ENCODE measurements around the gene DIP2C.
A peak's percentile ranks its signal among the peaks of the same experiment; 100 is the strongest.

The DIP2C gene

DNA sequence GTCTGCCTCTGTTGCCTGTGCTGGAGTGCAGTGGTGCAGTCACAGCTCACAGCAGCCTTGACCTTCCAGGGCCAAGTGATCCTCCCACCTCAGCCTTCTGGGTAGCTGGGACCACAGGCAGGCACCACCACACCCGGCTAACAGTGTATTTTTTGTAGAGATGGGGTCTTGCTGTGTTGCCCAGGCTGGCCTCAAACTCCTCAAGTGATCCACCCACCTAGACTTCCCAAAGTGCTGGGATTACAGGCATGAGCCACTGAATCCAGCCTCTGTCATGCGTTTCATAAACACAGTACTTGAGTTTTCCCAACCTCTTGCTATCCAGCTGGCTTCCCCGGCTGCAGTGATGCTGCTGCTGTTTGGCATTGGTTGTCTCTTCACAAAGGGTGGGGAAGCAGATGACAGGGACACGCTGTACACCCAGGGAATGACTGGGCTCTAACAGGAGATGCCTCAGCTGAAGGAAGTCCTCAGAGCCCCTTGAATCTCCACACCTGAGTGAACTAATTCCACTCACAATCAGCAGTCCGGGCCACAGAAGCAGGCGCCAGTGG lies 191.5 kb downstream of the DIP2C start:
- Histone ChIP-seq H3K9ac (ENCODE audit: low read depth in 1 of 2, low read length in 2 of 2) (no peak overlapping the region), H3K27ac (ENCODE audit: low read depth in 2 of 2, low read length in 2 of 2) (no peak overlapping the region), H3K9me3 (ENCODE audit: control insufficient read depth in 2 of 2, low read length in 2 of 2) (no peaks in the 10 kb centered on the region), H3K27me3 (ENCODE audit: control insufficient read depth in 2 of 2, insufficient read depth in 2 of 2, low read length in 2 of 2) (no peaks in the 10 kb centered on the region), H3K4me3 (ENCODE audit: low read length in 2 of 2) (no peak overlapping the region), H3K4me1 (ENCODE audit: control insufficient read depth in 2 of 2, insufficient read depth in 2 of 2, low read length in 2 of 2) (no peaks in the 10 kb centered on the region), H3K36me3 (ENCODE audit: control insufficient read depth in 2 of 2, insufficient read depth in 2 of 2, low read length in 2 of 2) (no peaks in the 10 kb centered on the region)

DNA sequence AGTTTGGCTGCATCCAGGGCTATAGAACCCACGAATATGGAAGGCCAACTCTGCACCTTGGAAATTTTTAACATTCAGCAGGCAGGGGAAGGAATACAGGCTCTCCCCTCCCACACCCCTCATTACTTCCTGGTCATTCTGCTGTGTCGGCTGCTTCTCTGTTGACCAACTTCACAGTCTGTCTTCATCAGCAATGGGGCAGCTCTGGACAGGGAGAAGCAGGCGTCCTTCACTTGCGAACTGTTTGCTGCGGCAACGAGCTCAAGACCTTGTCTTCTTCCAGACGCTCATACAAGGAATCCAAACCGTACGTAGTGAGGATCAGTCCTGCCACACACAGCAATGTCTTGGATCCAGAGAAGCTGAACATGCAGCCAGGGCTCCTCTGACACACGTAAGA lies 192.2 kb downstream of the DIP2C start:
- H3K4me1 ChIP-seq (ENCODE audit: control insufficient read depth in 2 of 2, insufficient read depth in 2 of 2, low read length in 2 of 2), result no peaks in the 10 kb centered on the region
- H3K27ac ChIP-seq (ENCODE audit: low read depth in 2 of 2, low read length in 2 of 2), result no peak overlapping the region
- H3K9me3 ChIP-seq (ENCODE audit: control insufficient read depth in 2 of 2, low read length in 2 of 2), result no peaks in the 10 kb centered on the region
- no peaks in the 10 kb centered on the region for H3K36me3 ChIP-seq (ENCODE audit: control insufficient read depth in 2 of 2, insufficient read depth in 2 of 2, low read length in 2 of 2)
- H3K9ac ChIP-seq (ENCODE audit: low read depth in 1 of 2, low read length in 2 of 2), result no peak overlapping the region
- no peak overlapping the region for H3K4me3 ChIP-seq (ENCODE audit: low read length in 2 of 2)
- H3K27me3 ChIP-seq (ENCODE audit: control insufficient read depth in 2 of 2, insufficient read depth in 2 of 2, low read length in 2 of 2), result no peaks in the 10 kb centered on the region

DNA sequence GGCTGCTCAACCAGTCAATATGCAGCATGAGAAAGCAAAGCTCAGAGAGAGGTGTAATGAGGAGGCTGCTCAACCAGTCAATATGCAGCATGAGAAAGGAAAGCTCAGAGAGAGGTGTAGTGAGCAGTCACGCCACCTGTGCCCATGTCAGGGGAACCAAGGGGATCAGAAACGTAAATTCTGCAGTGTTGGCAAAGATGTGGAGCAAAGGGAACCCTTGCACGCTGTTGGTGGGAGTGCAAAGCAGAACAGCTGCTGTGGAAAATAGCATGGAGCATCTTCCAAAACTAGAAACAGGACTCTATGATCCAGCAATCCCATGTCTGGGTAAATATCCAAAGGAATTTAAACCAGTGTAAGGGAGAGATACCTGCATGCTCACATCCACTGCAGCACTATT lies 194.9 kb downstream of the DIP2C start:
- Histone ChIP-seq H3K27ac (ENCODE audit: low read depth in 2 of 2, low read length in 2 of 2) (no peak overlapping the region), H3K9me3 (ENCODE audit: control insufficient read depth in 2 of 2, low read length in 2 of 2) (no peaks in the 10 kb centered on the region), H3K36me3 (ENCODE audit: control insufficient read depth in 2 of 2, insufficient read depth in 2 of 2, low read length in 2 of 2) (no peaks in the 10 kb centered on the region), H3K27me3 (ENCODE audit: control insufficient read depth in 2 of 2, insufficient read depth in 2 of 2, low read length in 2 of 2) (no peaks in the 10 kb centered on the region), H3K4me3 (ENCODE audit: low read length in 2 of 2) (no peak overlapping the region), H3K4me1 (ENCODE audit: control insufficient read depth in 2 of 2, insufficient read depth in 2 of 2, low read length in 2 of 2) (peaks cover 0 to 3% of the 10 kb centered on the region in 2 donors), H3K9ac (ENCODE audit: low read depth in 1 of 2, low read length in 2 of 2) (no peak overlapping the region)

DNA sequence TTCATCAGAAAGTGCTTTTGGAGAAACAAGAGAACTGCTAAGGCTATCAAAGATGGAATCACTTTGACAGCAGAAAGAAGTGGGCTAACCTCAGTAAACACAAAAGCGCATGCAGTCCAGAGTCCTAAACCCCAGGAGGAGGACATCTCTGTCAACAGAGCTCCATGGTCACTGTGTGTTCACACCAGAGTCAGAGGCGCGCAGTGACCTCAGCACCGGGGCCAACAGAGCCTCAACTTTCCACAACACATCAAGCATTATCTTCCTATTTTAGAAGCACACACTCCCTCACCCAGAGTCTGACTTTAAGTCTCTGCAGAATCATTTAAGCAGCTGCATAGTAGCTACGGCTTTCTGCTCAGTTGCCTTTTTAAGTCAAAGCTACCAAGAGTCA lies 195.3 kb downstream of the DIP2C start:
- H3K4me1 ChIP-seq (ENCODE audit: control insufficient read depth in 2 of 2, insufficient read depth in 2 of 2, low read length in 2 of 2), result peaks cover 0 to 3% of the 10 kb centered on the region in 2 donors

DNA sequence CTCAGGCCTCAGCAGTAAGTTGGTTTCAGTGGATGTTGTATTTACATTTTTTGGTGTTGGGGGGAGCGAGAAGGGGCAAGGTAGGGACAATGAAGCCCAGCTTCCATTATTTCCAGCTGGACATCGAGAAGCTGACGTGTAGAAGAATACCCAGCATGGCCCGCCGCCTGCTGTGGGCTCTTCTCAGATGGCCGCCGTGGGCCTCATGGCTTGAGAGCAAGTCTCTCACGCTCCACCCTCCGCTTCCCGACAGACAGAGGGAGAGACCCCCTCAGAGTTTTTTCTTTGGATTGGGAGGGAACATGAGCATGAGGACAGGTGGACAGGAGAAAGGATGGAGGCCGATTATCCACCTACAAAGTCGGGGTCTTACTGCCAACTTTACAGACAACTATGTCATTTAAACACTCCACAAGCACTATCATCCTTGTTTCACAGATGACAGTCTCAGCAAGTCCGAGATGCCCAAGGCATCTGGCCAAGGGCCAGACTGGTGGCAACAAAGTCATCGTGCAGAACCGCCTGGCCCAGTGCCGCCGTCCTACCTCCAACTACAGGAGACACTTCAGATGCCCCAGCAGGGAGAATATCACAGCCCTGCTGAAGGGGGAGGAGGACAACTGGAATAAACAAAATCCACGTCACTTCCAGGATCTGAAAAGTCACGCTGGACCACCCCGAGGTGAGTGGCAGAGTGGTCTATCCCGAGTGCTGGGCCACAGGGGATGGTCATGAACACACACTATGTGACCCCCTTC lies 195.9 kb downstream of the DIP2C start:
- Histone ChIP-seq H3K27me3 (ENCODE audit: control insufficient read depth in 2 of 2, insufficient read depth in 2 of 2, low read length in 2 of 2) (no peaks in the 10 kb centered on the region), H3K4me1 (ENCODE audit: control insufficient read depth in 2 of 2, insufficient read depth in 2 of 2, low read length in 2 of 2) (peaks cover 0 to 3% of the 10 kb centered on the region in 2 donors), H3K4me3 (ENCODE audit: low read length in 2 of 2) (no peak overlapping the region), H3K27ac (ENCODE audit: low read depth in 2 of 2, low read length in 2 of 2) (peak overlapping the region in 1 of 2 donors; percentile 10), H3K36me3 (ENCODE audit: control insufficient read depth in 2 of 2, insufficient read depth in 2 of 2, low read length in 2 of 2) (no peaks in the 10 kb centered on the region), H3K9ac (ENCODE audit: low read depth in 1 of 2, low read length in 2 of 2) (no peak overlapping the region), H3K9me3 (ENCODE audit: control insufficient read depth in 2 of 2, low read length in 2 of 2) (no peaks in the 10 kb centered on the region)

More for the DNA sequence above, 195.3 kb downstream of the DIP2C start:
- Histone ChIP-seq H3K36me3 (ENCODE audit: control insufficient read depth in 2 of 2, insufficient read depth in 2 of 2, low read length in 2 of 2) (no peaks in the 10 kb centered on the region), H3K4me3 (ENCODE audit: low read length in 2 of 2) (no peak overlapping the region), H3K27ac (ENCODE audit: low read depth in 2 of 2, low read length in 2 of 2) (no peak overlapping the region), H3K27me3 (ENCODE audit: control insufficient read depth in 2 of 2, insufficient read depth in 2 of 2, low read length in 2 of 2) (no peaks in the 10 kb centered on the region), H3K9me3 (ENCODE audit: control insufficient read depth in 2 of 2, low read length in 2 of 2) (no peaks in the 10 kb centered on the region), H3K9ac (ENCODE audit: low read depth in 1 of 2, low read length in 2 of 2) (no peak overlapping the region)

DNA sequence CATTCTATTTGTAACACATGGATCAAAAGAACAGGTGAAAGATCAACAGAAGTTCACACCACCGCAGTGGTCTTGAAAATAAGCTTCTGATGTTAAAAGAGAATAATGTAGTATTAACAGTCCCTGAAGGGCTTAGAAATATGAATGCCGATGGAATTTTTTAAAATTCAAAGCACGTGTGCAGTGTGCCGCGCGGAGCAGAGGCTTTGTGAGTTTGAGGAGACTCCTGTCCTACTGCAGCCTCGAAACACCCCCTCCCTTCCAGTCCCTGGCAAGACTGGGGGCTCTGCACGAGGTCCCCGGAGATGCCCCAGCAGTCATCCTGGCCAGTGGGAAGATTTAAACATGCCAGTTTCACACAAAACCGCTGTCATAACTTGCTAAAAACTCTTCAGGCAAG lies 196.6 kb downstream of the DIP2C start:
- H3K27me3 ChIP-seq (ENCODE audit: control insufficient read depth in 2 of 2, insufficient read depth in 2 of 2, low read length in 2 of 2), result no peaks in the 10 kb centered on the region
- no peaks in the 10 kb centered on the region for H3K9me3 ChIP-seq (ENCODE audit: control insufficient read depth in 2 of 2, low read length in 2 of 2)
- H3K4me3 ChIP-seq (ENCODE audit: low read length in 2 of 2), result no peak overlapping the region
- H3K4me1 ChIP-seq (ENCODE audit: control insufficient read depth in 2 of 2, insufficient read depth in 2 of 2, low read length in 2 of 2), result peaks cover 0 to 3% of the 10 kb centered on the region in 2 donors
- peak overlapping the region in 1 of 2 donors; percentile 10 for H3K27ac ChIP-seq (ENCODE audit: low read depth in 2 of 2, low read length in 2 of 2)
- no peaks in the 10 kb centered on the region for H3K36me3 ChIP-seq (ENCODE audit: control insufficient read depth in 2 of 2, insufficient read depth in 2 of 2, low read length in 2 of 2)
- H3K9ac ChIP-seq (ENCODE audit: low read depth in 1 of 2, low read length in 2 of 2), result no peak overlapping the region

DNA sequence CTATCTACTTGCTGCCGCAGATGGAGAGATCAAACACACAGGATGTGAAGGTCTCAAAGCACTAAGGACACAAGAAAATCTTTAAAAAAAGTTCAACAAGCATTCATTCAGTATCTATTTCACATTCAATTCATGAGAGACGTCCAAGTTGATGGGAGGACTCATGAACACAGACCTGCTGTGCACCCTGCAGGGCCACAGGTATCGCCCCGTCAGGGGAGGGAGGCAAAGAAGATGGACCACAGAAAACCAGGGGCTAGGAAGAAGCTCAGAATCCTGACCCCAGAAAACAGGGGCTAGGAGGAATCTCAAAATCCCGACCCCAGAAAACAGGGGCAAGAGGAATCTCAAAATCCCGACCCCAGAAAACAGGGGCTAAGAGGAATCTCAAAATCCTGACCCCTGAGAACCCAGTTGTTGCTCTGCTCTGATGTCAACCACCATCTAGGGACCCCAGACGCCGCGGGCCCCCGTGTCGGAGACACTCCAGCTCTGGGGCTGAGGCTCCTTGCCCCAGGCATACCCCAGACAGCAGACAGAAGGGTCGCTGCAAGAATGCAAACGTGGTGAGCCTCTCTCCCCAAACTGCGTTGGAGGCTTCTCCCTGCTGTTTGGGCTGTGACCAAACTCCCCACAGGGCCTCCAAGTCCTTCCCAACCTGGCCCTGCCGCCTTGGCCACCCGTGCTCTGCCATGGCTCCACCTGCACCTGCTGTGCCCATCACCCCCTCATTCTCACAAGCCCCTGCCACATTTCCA lies 197.6 kb downstream of the DIP2C start:
- H3K4me1 ChIP-seq (ENCODE audit: control insufficient read depth in 2 of 2, insufficient read depth in 2 of 2, low read length in 2 of 2), result peaks cover 0 to 3% of the 10 kb centered on the region in 2 donors
- no peak overlapping the region for H3K9ac ChIP-seq (ENCODE audit: low read depth in 1 of 2, low read length in 2 of 2)
- H3K4me3 ChIP-seq (ENCODE audit: low read length in 2 of 2), result no peak overlapping the region
- peak overlapping the region; percentile 37 to 67 for H3K27ac ChIP-seq (ENCODE audit: low read depth in 2 of 2, low read length in 2 of 2)
- H3K27me3 ChIP-seq (ENCODE audit: control insufficient read depth in 2 of 2, insufficient read depth in 2 of 2, low read length in 2 of 2), result no peaks in the 10 kb centered on the region
- no peaks in the 10 kb centered on the region for H3K36me3 ChIP-seq (ENCODE audit: control insufficient read depth in 2 of 2, insufficient read depth in 2 of 2, low read length in 2 of 2)
- H3K9me3 ChIP-seq (ENCODE audit: control insufficient read depth in 2 of 2, low read length in 2 of 2), result no peaks in the 10 kb centered on the region

DNA sequence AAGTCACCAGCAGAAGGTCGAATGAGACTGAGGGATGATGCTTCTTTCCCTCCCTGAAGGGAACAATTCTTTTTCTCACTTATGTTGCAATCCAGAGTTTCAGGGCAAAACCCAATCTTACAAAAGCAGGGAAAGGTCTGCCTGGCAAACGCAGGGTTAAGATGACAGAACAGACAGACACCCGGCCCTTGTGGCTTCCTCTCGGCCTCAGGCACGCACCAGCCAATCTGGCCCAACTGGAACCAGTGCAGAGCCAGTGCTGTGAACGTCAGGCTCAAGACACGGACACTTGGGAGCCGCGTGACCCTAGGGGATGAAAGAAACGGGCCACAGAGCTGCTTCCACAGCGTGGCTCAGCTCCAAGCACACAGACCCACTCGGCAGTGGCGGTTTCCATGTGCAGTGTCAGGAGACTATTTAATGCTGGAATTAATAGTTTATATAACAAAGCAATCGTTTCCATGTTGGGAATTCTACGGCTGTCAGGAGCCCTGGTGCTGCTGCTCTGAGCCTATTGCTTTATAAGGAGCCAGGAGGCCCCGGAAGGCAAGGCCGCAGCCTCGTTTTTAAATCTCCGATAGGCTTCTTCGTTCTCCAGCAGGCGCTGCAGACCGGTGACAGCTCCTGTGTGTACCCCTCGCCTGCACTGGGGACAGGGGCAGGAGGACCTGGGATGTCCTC lies 198.4 kb downstream of the DIP2C start:
- no peaks in the 10 kb centered on the region for H3K9me3 ChIP-seq (ENCODE audit: control insufficient read depth in 2 of 2, low read length in 2 of 2)
- H3K4me1 ChIP-seq (ENCODE audit: control insufficient read depth in 2 of 2, insufficient read depth in 2 of 2, low read length in 2 of 2), result peaks cover 0 to 3% of the 10 kb centered on the region in 2 donors
- peak overlapping the region; percentile 37 to 67 for H3K27ac ChIP-seq (ENCODE audit: low read depth in 2 of 2, low read length in 2 of 2)
- no peak overlapping the region for H3K4me3 ChIP-seq (ENCODE audit: low read length in 2 of 2)
- no peaks in the 10 kb centered on the region for H3K36me3 ChIP-seq (ENCODE audit: control insufficient read depth in 2 of 2, insufficient read depth in 2 of 2, low read length in 2 of 2)
- no peaks in the 10 kb centered on the region for H3K27me3 ChIP-seq (ENCODE audit: control insufficient read depth in 2 of 2, insufficient read depth in 2 of 2, low read length in 2 of 2)
- no peak overlapping the region for H3K9ac ChIP-seq (ENCODE audit: low read depth in 1 of 2, low read length in 2 of 2)

DNA sequence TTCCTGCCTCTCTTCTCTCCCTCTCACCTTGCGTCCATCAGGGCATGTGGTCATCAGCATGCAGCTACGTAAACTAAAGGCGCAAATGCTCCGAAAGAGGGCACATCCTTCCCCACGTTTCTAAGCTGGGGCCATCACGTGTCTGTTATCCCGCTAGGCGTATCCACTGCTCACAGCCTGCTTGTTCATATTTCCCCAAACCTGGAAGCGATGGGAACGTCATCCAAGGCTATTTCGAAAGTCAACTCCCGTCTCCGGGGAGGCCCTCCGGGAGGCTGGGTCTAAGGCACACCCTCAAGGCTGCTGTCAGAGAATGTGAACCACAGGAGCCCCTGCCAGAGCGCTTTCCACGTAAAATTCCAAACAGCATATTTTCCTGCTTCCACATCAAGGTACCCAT lies 199.2 kb downstream of the DIP2C start:
- no peak overlapping the region for H3K4me3 ChIP-seq (ENCODE audit: low read length in 2 of 2)
- H3K4me1 ChIP-seq (ENCODE audit: control insufficient read depth in 2 of 2, insufficient read depth in 2 of 2, low read length in 2 of 2), result peaks cover 0 to 6% of the 10 kb centered on the region in 2 donors
- H3K27ac ChIP-seq (ENCODE audit: low read depth in 2 of 2, low read length in 2 of 2), result no peak overlapping the region
- H3K27me3 ChIP-seq (ENCODE audit: control insufficient read depth in 2 of 2, insufficient read depth in 2 of 2, low read length in 2 of 2), result no peaks in the 10 kb centered on the region
- H3K9ac ChIP-seq (ENCODE audit: low read depth in 1 of 2, low read length in 2 of 2), result no peak overlapping the region
- H3K36me3 ChIP-seq (ENCODE audit: control insufficient read depth in 2 of 2, insufficient read depth in 2 of 2, low read length in 2 of 2), result no peaks in the 10 kb centered on the region
- no peaks in the 10 kb centered on the region for H3K9me3 ChIP-seq (ENCODE audit: control insufficient read depth in 2 of 2, low read length in 2 of 2)

DNA sequence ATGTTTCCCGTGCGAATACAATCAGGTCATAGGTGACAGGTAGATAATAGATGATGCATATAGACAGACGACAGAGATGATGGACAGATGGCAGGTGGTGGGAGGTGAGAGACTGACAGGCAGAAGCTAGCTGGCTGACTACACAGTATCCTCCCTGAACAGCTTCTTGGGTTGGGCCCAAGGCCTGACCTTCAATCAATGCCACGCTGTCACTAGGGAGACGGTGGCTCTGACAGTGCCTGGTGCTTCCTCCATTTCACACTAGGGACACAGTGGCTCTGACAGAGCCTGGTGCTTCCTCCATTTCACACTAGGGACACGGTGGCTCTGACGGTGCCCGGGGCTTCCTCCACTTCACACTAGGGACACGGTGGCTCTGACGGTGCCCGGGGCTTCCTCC lies 200.1 kb downstream of the DIP2C start:
- H3K36me3 ChIP-seq (ENCODE audit: control insufficient read depth in 2 of 2, insufficient read depth in 2 of 2, low read length in 2 of 2), result no peaks in the 10 kb centered on the region
- no peaks in the 10 kb centered on the region for H3K9me3 ChIP-seq (ENCODE audit: control insufficient read depth in 2 of 2, low read length in 2 of 2)
- no peak overlapping the region for H3K4me3 ChIP-seq (ENCODE audit: low read length in 2 of 2)
- H3K9ac ChIP-seq (ENCODE audit: low read depth in 1 of 2, low read length in 2 of 2), result no peak overlapping the region
- H3K27ac ChIP-seq (ENCODE audit: low read depth in 2 of 2, low read length in 2 of 2), result no peak overlapping the region
- peaks cover 0 to 6% of the 10 kb centered on the region in 2 donors for H3K4me1 ChIP-seq (ENCODE audit: control insufficient read depth in 2 of 2, insufficient read depth in 2 of 2, low read length in 2 of 2)
- H3K27me3 ChIP-seq (ENCODE audit: control insufficient read depth in 2 of 2, insufficient read depth in 2 of 2, low read length in 2 of 2), result no peaks in the 10 kb centered on the region

Data from mucosa of rectum (tissue), 2 donors.